ENCODE data around the gene DOCK11. TPM values are rescaled to one million over a fixed set of nuclear protein-coding genes. Genes with fewer than 3 reads are reported as not detected.
"Not testable (repeated sequence)": the region's sequence is repeated elsewhere in the genome, so short reads cannot be mapped to it uniquely, and the experiment has no call there.

The DOCK11 gene
- total RNA-seq, 2 donors from 2014 or later: 5.2 to 7.9 TPM

DNA sequence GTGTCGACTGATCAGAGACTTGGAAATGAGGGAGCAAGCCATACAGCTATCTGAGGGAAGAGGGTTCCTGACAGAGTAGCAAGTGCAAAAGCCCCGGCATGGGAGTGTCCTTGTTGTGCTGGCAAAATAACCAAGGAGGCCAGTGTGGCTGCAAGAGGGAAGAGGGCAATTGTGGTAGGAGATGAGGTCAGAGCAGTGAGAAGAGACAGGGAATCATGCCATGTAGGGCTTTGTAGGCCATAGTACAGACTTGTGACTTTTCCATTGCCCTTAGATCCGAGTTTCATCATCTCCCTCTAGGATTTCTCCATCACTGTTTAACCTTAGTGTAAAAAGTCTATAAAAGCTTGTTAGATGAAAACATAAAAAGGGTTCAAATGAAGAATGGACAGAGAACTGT is 76.2 kb downstream of the DOCK11 start:
- no peak overlapping the region for H3K27ac ChIP-seq
- H3K4me1 ChIP-seq: no peaks in the 10 kb centered on the region
- TF ChIP-seq, protein P1, sequence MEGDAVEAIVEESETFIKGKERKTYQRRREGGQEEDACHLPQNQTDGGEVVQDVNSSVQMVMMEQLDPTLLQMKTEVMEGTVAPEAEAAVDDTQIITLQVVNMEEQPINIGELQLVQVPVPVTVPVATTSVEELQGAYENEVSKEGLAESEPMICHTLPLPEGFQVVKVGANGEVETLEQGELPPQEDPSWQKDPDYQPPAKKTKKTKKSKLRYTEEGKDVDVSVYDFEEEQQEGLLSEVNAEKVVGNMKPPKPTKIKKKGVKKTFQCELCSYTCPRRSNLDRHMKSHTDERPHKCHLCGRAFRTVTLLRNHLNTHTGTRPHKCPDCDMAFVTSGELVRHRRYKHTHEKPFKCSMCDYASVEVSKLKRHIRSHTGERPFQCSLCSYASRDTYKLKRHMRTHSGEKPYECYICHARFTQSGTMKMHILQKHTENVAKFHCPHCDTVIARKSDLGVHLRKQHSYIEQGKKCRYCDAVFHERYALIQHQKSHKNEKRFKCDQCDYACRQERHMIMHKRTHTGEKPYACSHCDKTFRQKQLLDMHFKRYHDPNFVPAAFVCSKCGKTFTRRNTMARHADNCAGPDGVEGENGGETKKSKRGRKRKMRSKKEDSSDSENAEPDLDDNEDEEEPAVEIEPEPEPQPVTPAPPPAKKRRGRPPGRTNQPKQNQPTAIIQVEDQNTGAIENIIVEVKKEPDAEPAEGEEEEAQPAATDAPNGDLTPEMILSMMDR (IDR thresholded peaks at IDR 0.05): no peak
- DNase-seq (ENCODE audit: low spot score): no peak
- no peaks in the 10 kb centered on the region for H3K9me3 ChIP-seq
- H3K4me3 ChIP-seq: no peak overlapping the region
- H3K27me3 ChIP-seq: no peaks in the 10 kb centered on the region
- H3K36me3 ChIP-seq: no peaks in the 10 kb centered on the region

DNA sequence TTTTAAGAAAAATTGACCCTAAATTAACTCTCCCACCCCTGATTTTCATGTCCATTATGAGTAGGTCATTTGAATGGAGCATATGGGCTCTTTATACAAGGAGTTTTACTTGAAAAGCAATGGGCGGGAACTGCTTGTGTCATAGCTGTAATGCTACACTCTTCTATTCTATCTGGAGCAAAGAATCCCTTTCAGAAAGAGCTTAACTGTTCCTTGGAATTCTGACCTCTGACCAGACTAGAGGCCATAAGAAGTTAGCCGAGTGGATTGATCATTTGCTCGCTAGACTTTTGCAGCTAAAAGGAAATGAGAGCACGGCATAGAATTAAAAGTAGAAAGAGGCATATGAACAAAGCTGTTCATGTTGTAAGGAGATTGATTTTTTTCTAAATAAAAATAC is 79.1 kb downstream of the DOCK11 start:
- no peak for DNase-seq (ENCODE audit: low spot score)

DNA sequence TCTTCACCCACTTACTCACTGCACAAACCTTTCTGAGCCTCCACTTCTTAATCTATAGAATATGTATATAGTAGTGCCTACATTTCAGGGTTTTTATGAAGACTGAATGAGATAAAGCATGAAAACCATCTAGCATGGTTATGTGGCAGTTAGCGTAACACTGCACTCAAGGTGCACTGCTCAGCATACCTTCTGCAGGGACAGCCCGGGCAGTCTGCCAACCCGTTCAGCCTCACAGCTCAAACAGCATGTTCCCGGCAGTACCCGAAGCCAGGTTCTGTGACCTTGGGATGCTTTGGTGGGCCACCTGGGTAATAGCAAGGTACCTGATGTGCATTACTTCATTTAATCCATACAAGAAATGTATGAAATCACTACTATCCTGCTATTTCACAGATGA is 81.4 kb downstream of the DOCK11 start:
- TF ChIP-seq, protein P1 (IDR thresholded peaks at IDR 0.05): no peak
- no peaks in the 10 kb centered on the region for H3K36me3 ChIP-seq
- DNase-seq (ENCODE audit: low spot score): no peak
- no peaks in the 10 kb centered on the region for H3K27me3 ChIP-seq
- H3K4me1 ChIP-seq: no peaks in the 10 kb centered on the region
- H3K9me3 ChIP-seq: no peaks in the 10 kb centered on the region
- no peak overlapping the region for H3K4me3 ChIP-seq
- no peak overlapping the region for H3K27ac ChIP-seq

More for the DNA sequence above, 79.1 kb downstream of the DOCK11 start:
- H3K36me3 ChIP-seq: no peaks in the 10 kb centered on the region
- H3K9me3 ChIP-seq: no peaks in the 10 kb centered on the region
- no peak overlapping the region for H3K4me3 ChIP-seq
- H3K27me3 ChIP-seq: no peaks in the 10 kb centered on the region
- H3K4me1 ChIP-seq: no peaks in the 10 kb centered on the region
- H3K27ac ChIP-seq: no peak overlapping the region
- TF ChIP-seq, protein P1 (IDR thresholded peaks at IDR 0.05): no peak

DNA sequence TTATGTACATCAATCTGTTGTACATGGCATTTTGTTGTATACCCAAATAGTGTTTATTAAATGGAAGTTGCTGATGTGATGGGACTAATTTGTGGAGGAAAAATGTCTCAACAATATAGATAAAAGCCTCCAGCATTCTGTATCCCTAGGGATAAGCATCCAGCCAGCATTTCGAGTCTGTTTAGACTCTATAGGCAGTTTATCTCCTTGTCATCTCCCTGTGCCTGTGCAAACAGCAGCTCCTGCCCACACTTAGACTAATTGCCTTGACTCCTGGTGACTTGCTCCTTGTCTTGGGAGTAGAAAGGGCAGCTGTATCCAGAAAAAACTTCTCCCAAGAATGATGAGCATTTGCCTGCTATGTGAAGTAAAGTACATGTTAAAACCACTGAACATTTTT is 83.8 kb downstream of the DOCK11 start:
- Histone ChIP-seq H3K4me3 (no peak overlapping the region), H3K27me3 (no peaks in the 10 kb centered on the region), H3K27ac (no peak overlapping the region), H3K36me3 (no peaks in the 10 kb centered on the region), H3K4me1 (no peaks in the 10 kb centered on the region), H3K9me3 (no peaks in the 10 kb centered on the region)
- DNase-seq (ENCODE audit: low spot score): no peak
- TF ChIP-seq, protein P1 (IDR thresholded peaks at IDR 0.05): no peak

DNA sequence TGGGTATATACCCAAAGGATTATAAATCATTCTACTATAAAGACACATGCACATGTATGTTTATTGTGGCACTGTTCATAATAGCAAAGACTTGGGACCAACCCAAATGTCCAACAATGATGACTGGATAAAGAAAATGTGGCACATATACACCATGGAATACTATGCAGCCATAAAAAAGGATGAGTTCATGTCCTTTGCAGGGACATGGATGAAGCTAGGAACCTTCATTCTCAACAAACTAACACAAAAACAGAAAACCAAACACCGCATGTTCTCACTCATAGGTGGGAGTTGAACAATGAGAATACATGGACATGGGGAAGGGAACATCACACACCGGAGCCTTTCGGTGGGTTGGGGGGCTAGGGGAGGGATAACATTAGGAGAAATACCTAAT is 87.3 kb downstream of the DOCK11 start:
- H3K4me3 ChIP-seq; H3K36me3 ChIP-seq; H3K27ac ChIP-seq; H3K27me3 ChIP-seq; H3K4me1 ChIP-seq; H3K9me3 ChIP-seq; DNase-seq (ENCODE audit: low spot score): not testable (repeated sequence)

DNA sequence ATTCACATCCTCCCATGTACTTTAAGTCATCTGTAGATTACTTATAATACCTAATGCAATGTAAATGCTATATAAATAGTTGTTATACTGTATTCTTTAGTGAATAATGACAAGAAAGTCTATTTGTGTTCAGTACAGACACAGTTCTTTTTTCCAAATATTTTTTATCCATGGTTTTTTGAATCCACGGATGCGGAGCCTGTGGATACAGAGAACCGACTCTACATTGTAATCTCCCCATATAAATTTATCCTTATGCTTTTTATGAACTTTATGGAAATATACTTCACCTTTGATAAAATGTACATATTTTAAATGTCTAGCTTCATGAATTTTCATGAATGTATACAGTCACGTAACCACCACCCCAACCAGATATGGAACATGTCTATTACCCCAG is 88.2 kb downstream of the DOCK11 start:
- Histone ChIP-seq H3K36me3 (no peaks in the 10 kb centered on the region), H3K4me3 (no peak overlapping the region), H3K27me3 (no peaks in the 10 kb centered on the region), H3K27ac (no peak overlapping the region), H3K4me1 (no peaks in the 10 kb centered on the region), H3K9me3 (no peaks in the 10 kb centered on the region)
- TF ChIP-seq, protein P1 (IDR thresholded peaks at IDR 0.05): no peak
- no peak for DNase-seq (ENCODE audit: low spot score)

All from right atrium auricular region (tissue), 2 donors.